ENCODE measurements around the gene SERPINB10. TPM values are rescaled to one million over a fixed set of nuclear protein-coding genes. Genes with fewer than 3 reads are reported as not detected.
"Not testable (repeated sequence)": the region's sequence is repeated elsewhere in the genome, so short reads cannot be mapped to it uniquely, and the experiment has no call there.

Gene SERPINB10
- total and polyA plus RNA-seq, 2 experiments from 2014 or later, result not detected

DNA sequence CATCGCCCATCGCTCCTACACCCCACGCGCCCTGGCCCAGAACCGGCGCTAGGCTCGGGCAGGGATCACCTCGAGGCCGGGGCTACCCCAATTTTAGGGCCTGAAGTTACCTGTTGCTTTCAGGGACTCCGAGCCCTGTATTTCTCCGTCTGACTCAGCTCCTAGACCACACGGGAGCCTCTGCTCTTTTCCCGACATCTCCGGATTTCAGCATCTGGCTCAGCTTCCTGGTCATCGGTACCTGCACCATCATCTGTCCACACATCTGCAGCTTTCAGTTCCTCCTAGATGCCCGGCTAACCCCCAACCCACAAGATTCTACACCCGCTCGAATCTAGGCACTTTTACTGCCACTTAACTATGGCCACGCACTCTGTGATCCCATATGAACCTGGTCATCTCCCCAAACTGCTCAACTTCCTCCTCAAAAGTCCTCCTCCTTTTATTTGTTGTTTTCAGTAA lies 29.2 kb downstream of the SERPINB10 start:
- Histone ChIP-seq H3K79me2 (ENCODE audit: insufficient read depth) (no peaks in the 10 kb centered on the region), H4K20me1 (ENCODE audit: insufficient read depth) (no peaks in the 10 kb centered on the region), H3K9me2 (ENCODE audit: insufficient read depth) (no peaks in the 10 kb centered on the region), H3K4me1 (ENCODE audit: insufficient read depth) (no peaks in the 10 kb centered on the region), H2AFZ (peak overlapping the region; percentile 99), H3F3A (ENCODE audit: insufficient read depth) (0 out of 2 replicates have a peak, but pooled peaks cover 12% of the 10 kb centered on the region), H3K36me3 (ENCODE audit: low read depth) (no peaks in the 10 kb centered on the region), H3K27ac (no peak overlapping the region), H3K27me3 (replicated peaks; ENCODE audit: insufficient read depth) (no peaks in the 10 kb centered on the region), H3K9me3 (ENCODE audit: low read depth) (no peaks in the 10 kb centered on the region), H3K4me2 (ENCODE audit: unreplicated experiment) (peak overlapping the region; percentile 87), H3K9ac (peak overlapping the region; percentile 75), H3K4me3 (peak overlapping the region; percentile 86)
- no peak for TF ChIP-seq EZH2phosphoT487 (IDR thresholded peaks at IDR 0.05; ENCODE audit: insufficient read depth, low read depth)
- TF ChIP-seq EZH2 (IDR thresholded peaks at IDR 0.05; ENCODE audit: insufficient read depth, poor library complexity, severe bottlenecking), result no peak
- 38 to 45% methylated on average over 19 of the region's 19 CpGs for WGBS, 2 experiments (ENCODE audit: low coverage in 1 of 2, low lambda C conversion rate in 2 of 2, missing lambda C conversion rate in 2 of 2)
- no peak for DNase-seq
- in situ Hi-C loops (cut with MboI), result loop anchor here (10.0 kb wide), 1 partner anchor 92 kb away; no protein-coding TSS in a partner anchor

GRCh38 chr18:63940008-63940407 lies 32.2 kb downstream of the SERPINB10 start:
- DNase-seq, result no peak
- Histone ChIP-seq H3F3A (ENCODE audit: insufficient read depth) (0 out of 2 replicates have a peak, but pooled peaks cover 12% of the 10 kb centered on the region), H2AFZ (no peak overlapping the region), H3K27me3 (replicated peaks; ENCODE audit: insufficient read depth) (no peaks in the 10 kb centered on the region), H4K20me1 (ENCODE audit: insufficient read depth) (no peaks in the 10 kb centered on the region), H3K9me3 (ENCODE audit: low read depth) (no peaks in the 10 kb centered on the region), H3K4me1 (ENCODE audit: insufficient read depth) (no peaks in the 10 kb centered on the region), H3K27ac (no peak overlapping the region), H3K9me2 (ENCODE audit: insufficient read depth) (no peaks in the 10 kb centered on the region), H3K4me3 (no peak overlapping the region), H3K36me3 (ENCODE audit: low read depth) (no peaks in the 10 kb centered on the region), H3K4me2 (ENCODE audit: unreplicated experiment) (no peak overlapping the region), H3K9ac (no peak overlapping the region), H3K79me2 (ENCODE audit: insufficient read depth) (no peaks in the 10 kb centered on the region)
- TF ChIP-seq EZH2 (IDR thresholded peaks at IDR 0.05; ENCODE audit: insufficient read depth, poor library complexity, severe bottlenecking), result no peak
- no peak for TF ChIP-seq EZH2phosphoT487 (IDR thresholded peaks at IDR 0.05; ENCODE audit: insufficient read depth, low read depth)
- 88 to 94% methylated on average over 8 of the region's 8 CpGs for WGBS, 2 experiments (ENCODE audit: low coverage in 1 of 2, low lambda C conversion rate in 2 of 2, missing lambda C conversion rate in 2 of 2)
- in situ Hi-C loops (cut with MboI), result no loop called here

DNA sequence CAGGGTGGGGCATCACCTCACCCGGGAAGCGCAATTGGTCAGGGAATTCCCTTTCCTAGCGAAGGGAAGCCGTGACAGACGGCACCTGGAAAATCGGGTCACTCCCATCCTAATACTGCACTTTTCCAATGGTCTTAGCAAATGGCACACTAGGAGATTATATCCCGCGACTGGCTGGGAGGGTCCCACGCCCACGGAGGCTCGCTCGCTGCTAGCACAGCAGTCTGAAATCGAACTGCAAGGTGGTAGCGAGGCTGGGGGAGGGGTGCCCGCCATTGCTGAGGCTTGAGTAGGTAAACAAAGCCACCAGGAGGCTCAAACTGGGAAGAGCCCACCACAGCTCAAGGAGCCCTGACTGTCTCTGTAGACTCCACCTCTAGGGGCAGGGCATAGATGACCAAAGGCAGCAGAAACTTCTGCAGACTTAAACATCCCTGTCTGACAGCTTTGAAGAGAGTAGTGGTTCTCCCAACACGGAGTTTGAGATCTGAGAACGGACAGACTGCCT lies 32.8 kb downstream of the SERPINB10 start:
- H3K27ac ChIP-seq; H3K9me2 ChIP-seq (ENCODE audit: insufficient read depth); H3K4me3 ChIP-seq; H4K20me1 ChIP-seq (ENCODE audit: insufficient read depth); H3K36me3 ChIP-seq (ENCODE audit: low read depth); in situ Hi-C loops (cut with MboI); H3K9me3 ChIP-seq (ENCODE audit: low read depth); H3K9ac ChIP-seq; H2AFZ ChIP-seq; H3K27me3 ChIP-seq (replicated peaks; ENCODE audit: insufficient read depth); H3K4me2 ChIP-seq (ENCODE audit: unreplicated experiment); DNase-seq; H3K4me1 ChIP-seq (ENCODE audit: insufficient read depth); H3K79me2 ChIP-seq (ENCODE audit: insufficient read depth): not testable (repeated sequence)
- 75 to 77% methylated on average over 17 of the region's 17 CpGs for WGBS, 2 experiments (ENCODE audit: low coverage in 1 of 2, low lambda C conversion rate in 2 of 2, missing lambda C conversion rate in 2 of 2)
- H3F3A ChIP-seq (ENCODE audit: insufficient read depth), result 0 out of 2 replicates have a peak, but pooled peaks cover 12% of the 10 kb centered on the region

DNA sequence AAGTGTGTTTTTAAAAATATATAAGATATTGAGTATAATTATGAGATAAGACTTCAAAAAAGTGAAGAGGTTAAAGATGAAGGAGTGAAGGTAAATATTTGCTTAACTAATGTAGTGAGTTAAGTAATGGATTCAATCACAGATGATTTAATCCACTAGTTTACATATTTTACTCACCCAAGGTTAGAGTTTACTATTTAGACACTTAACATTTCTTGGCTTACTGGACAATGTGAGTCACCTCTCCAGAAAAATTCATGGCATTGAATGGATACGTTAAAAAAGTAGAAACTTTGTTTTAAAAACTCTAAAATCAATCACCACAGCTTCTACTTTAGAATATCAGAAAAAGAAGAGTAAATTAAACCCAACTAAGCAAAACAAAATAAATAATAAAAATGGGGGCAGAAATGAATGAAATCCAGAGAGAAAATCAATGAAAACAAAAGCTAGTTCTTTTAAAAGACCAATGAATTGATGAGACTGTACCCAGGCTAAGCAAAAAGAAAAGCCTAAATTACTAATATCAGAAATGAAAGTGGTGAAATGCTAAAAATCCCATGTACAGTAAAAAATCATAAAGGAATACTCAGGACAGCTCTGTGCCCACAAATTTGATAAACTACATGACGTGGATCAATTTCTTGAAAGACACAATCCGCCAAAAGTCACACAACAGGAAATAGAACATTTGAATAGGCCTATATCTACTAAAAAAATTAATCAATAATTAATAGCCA lies 39.5 kb downstream of the SERPINB10 start:
- Histone ChIP-seq H2AFZ (no peak overlapping the region), H3K27ac (no peak overlapping the region), H3K36me3 (ENCODE audit: low read depth) (no peaks in the 10 kb centered on the region), H4K20me1 (ENCODE audit: insufficient read depth) (no peaks in the 10 kb centered on the region), H3K4me2 (ENCODE audit: unreplicated experiment) (no peak overlapping the region), H3F3A (ENCODE audit: insufficient read depth) (no peaks in the 10 kb centered on the region), H3K79me2 (ENCODE audit: insufficient read depth) (no peaks in the 10 kb centered on the region), H3K9ac (no peak overlapping the region), H3K27me3 (replicated peaks; ENCODE audit: insufficient read depth) (no peaks in the 10 kb centered on the region), H3K9me3 (ENCODE audit: low read depth) (no peaks in the 10 kb centered on the region), H3K4me3 (no peak overlapping the region), H3K4me1 (ENCODE audit: insufficient read depth) (peaks cover 6% of the 10 kb centered on the region; the same call in 1 of the 2 replicates), H3K9me2 (ENCODE audit: insufficient read depth) (no peaks in the 10 kb centered on the region)
- in situ Hi-C loops (cut with MboI), result no loop called here
- peak; percentile 30 for DNase-seq
- TF ChIP-seq EZH2phosphoT487 (IDR thresholded peaks at IDR 0.05; ENCODE audit: insufficient read depth, low read depth) (no peak), EZH2 (IDR thresholded peaks at IDR 0.05; ENCODE audit: insufficient read depth, poor library complexity, severe bottlenecking) (no peak)
- WGBS, 2 experiments (ENCODE audit: low coverage in 1 of 2, low lambda C conversion rate in 2 of 2, missing lambda C conversion rate in 2 of 2), result 89 to 95% methylated on average over 3 of the region's 3 CpGs

Measured in GM23248 (cell line).